ENCODE measurements around the gene PEPD.

DNA sequence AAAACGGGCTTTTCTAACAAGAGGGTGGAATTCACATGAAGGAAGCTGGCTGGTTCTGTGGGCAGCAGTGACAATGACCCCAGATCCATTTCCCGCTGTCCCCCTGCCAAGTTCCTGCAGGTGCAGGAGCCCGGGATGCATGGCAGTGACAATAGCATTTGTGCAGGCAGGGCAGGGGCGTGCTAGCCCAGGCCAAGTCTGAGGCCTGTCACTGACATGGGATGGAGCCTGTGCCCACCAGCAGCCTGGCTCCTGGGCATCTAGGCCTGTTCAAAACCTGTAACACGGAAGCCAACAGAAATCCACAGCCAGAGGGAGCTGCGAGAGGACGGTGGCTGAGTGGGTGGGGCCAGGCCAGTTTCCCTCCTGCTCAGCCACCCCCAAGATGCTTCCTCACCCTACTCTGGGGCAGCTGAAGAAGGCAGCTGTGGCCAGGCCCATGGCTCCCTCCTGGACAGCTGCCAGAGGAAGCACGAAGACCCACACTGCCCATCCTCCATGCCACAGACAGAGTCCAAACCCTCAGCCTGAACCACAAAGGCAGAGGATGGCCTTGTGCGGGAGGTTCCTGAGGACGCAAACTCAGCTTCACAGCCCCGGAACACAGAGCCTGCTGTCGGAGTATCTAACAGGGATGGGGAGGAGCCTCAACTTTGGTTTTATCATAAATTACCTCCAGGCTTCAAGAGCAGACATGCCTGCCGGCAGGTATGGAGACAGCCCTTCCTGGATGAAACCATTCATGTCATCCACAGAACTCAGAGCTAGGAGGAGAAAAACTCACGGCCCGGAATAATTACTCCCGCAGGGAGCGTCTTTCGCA is 74.0 kb downstream of the PEPD start:
- TF ChIP-seq, protein P1, sequence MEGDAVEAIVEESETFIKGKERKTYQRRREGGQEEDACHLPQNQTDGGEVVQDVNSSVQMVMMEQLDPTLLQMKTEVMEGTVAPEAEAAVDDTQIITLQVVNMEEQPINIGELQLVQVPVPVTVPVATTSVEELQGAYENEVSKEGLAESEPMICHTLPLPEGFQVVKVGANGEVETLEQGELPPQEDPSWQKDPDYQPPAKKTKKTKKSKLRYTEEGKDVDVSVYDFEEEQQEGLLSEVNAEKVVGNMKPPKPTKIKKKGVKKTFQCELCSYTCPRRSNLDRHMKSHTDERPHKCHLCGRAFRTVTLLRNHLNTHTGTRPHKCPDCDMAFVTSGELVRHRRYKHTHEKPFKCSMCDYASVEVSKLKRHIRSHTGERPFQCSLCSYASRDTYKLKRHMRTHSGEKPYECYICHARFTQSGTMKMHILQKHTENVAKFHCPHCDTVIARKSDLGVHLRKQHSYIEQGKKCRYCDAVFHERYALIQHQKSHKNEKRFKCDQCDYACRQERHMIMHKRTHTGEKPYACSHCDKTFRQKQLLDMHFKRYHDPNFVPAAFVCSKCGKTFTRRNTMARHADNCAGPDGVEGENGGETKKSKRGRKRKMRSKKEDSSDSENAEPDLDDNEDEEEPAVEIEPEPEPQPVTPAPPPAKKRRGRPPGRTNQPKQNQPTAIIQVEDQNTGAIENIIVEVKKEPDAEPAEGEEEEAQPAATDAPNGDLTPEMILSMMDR (IDR thresholded peaks at IDR 0.05; ENCODE audit: low read length), result no peak
- TF ChIP-seq EZH2 (IDR thresholded peaks at IDR 0.05; ENCODE audit: borderline replicate concordance, low read length), result no peak

Data from OCI-LY1 (cell line).